GM19452 (cell line): ENCODE measurements around the gene SHBG.
"Not testable (repeated sequence)": the region's sequence is repeated elsewhere in the genome, so short reads cannot be mapped to it uniquely, and the experiment has no call there.

Source experiments
- ATAC-seq: cut with Tn5 transposase; IDR thresholded peaks from one replicate; pipeline ENCODE4 v1.9.1; 2021; ENCODE audit not compliant: unreplicated experiment

Gene SHBG

GRCh38 chr17:7629939-7630571 is at the start of gene SHBG:
SHBG (plus strand) TSS chr17:7630135; CDS start chr17:7630173, 38 bp downstream.
- no peak for ATAC-seq

GRCh38 chr17:7580604-7581575 is 49.0 kb upstream of the SHBG start:
- ATAC-seq = no peak

- ATAC-seq = no peak
Measured at GRCh38 chr17:7582396-7583252, 47.3 kb upstream of the SHBG start.

GRCh38 chr17:7583253-7584109 is 46.5 kb upstream of the SHBG start, which contains the start of gene MPDU1:
MPDU1 (plus strand) TSS chr17:7583852; CDS start chr17:7583863, 11 bp downstream.
- peak; percentile 71 for ATAC-seq

- ATAC-seq = no peak
Measured at GRCh38 chr17:7586673-7587419, 43.1 kb upstream of the SHBG start.

GRCh38 chr17:7587420-7588151 is 42.3 kb upstream of the SHBG start:
- no peak for ATAC-seq

GRCh38 chr17:7588553-7589203 is 41.3 kb upstream of the SHBG start:
- ATAC-seq = no peak

GRCh38 chr17:7589204-7589868 is 40.6 kb upstream of the SHBG start:
- no peak for ATAC-seq

GRCh38 chr17:7589891-7590691 is 39.8 kb upstream of the SHBG start, which contains the start of gene SOX15:
SOX15 (minus strand) TSS chr17:7590094; CDS start chr17:7589676, 418 bp downstream.
- no peak for ATAC-seq

GRCh38 chr17:7590743-7591142 is 39.2 kb upstream of the SHBG start:
- ATAC-seq = no peak

GRCh38 chr17:7591596-7591995 is 38.3 kb upstream of the SHBG start:
- ATAC-seq = no peak

GRCh38 chr17:7592422-7593021 is 37.4 kb upstream of the SHBG start:
- no peak for ATAC-seq

GRCh38 chr17:7593296-7593695 is 36.6 kb upstream of the SHBG start:
- no peak for ATAC-seq

- not testable (repeated sequence) for ATAC-seq
Measured at GRCh38 chr17:7597561-7597960, 32.4 kb upstream of the SHBG start.

- ATAC-seq = no peak
Measured at GRCh38 chr17:7606280-7606679, 23.7 kb upstream of the SHBG start.

GRCh38 chr17:7610641-7611040 is 19.3 kb upstream of the SHBG start:
- ATAC-seq = no peak
